GM21515 (cell line): ENCODE results near the gene ADAMTSL2.

Experiments used
- ATAC-seq: cut with Tn5 transposase; IDR thresholded peaks from one replicate; pipeline ENCODE4 v1.9.1; 2021; ENCODE audit not compliant: unreplicated experiment

ADAMTSL2 gene

GRCh38 chr9:133584559-133585476 lies 50.3 kb downstream of the ADAMTSL2 start:
- ATAC-seq: no peak

GRCh38 chr9:133585481-133586351 lies 51.2 kb downstream of the ADAMTSL2 start:
- no peak for ATAC-seq

GRCh38 chr9:133587051-133587450 lies 52.5 kb downstream of the ADAMTSL2 start:
- ATAC-seq: no peak

GRCh38 chr9:133587466-133587865 lies 53.0 kb downstream of the ADAMTSL2 start:
- ATAC-seq: no peak

GRCh38 chr9:133589454-133590227 lies 55.1 kb downstream of the ADAMTSL2 start:
- no peak for ATAC-seq

GRCh38 chr9:133590231-133590855 lies 55.8 kb downstream of the ADAMTSL2 start:
- ATAC-seq: no peak

GRCh38 chr9:133591116-133591910 lies 56.8 kb downstream of the ADAMTSL2 start:
- no peak for ATAC-seq

GRCh38 chr9:133591985-133592384 lies 57.5 kb downstream of the ADAMTSL2 start:
- ATAC-seq: no peak

GRCh38 chr9:133592731-133593409 lies 58.4 kb downstream of the ADAMTSL2 start:
- ATAC-seq: no peak

GRCh38 chr9:133593587-133594253 lies 59.2 kb downstream of the ADAMTSL2 start:
- no peak for ATAC-seq

- ATAC-seq: no peak
These were observed 59.8 kb downstream of the ADAMTSL2 start for GRCh38 chr9:133594310-133594709.

GRCh38 chr9:133595910-133596309 lies 61.4 kb downstream of the ADAMTSL2 start:
- no peak for ATAC-seq

- ATAC-seq: no peak
These were observed 62.9 kb downstream of the ADAMTSL2 start for GRCh38 chr9:133597316-133597957.

- no peak for ATAC-seq
These were observed 64.5 kb downstream of the ADAMTSL2 start for GRCh38 chr9:133598978-133599377.

- ATAC-seq: no peak
These were observed 65.1 kb downstream of the ADAMTSL2 start for GRCh38 chr9:133599470-133600173.

GRCh38 chr9:133600739-133601138 lies 66.2 kb downstream of the ADAMTSL2 start:
- no peak for ATAC-seq

GRCh38 chr9:133601746-133602145 lies 67.2 kb downstream of the ADAMTSL2 start:
- no peak for ATAC-seq

GRCh38 chr9:133602277-133602676 lies 67.8 kb downstream of the ADAMTSL2 start:
- ATAC-seq: no peak
